NCI-H69 (cell line): ENCODE data around the gene PITPNC1.

ENCODE experiments used
- DNase-seq: peaks from one replicate; lab custom pipeline; 2025; lab: John Stamatoyannopoulos, UW

Gene PITPNC1

DNA sequence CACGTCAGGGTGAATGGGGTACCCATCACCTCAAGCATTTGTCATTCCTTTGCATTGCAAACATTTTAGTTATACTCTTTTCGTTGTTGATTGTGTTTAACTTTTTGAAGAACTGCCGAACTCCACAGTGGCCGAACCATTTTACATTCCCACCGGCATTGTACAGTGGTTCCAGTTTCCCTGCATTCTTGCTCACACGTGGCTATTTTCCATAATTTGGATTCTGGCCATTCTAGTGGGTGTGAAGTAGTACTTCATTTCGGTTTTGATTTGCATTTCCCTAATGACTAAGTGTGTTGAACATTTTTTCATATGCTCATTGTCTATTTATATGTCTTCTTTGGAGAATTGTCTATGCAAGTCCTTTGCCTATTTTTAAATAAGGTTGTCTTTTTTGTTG, 353.6 kb downstream of the PITPNC1 start:
- DNase-seq = no peak

GRCh38 chr17:67733449-67733848, 356.4 kb downstream of the PITPNC1 start:
- DNase-seq = no peak

- no peak for DNase-seq
These were observed 360.1 kb downstream of the PITPNC1 start for GRCh38 chr17:67737145-67737544.

- DNase-seq = no peak
These were observed 364.9 kb downstream of the PITPNC1 start for GRCh38 chr17:67742025-67742424.
